ENCODE results near the gene TMEM14C.

The TMEM14C gene

GRCh38 chr6:10722820-10723566 lies at the start of gene TMEM14C:
TMEM14C (plus strand) TSS chr6:10723070; CDS start chr6:10724614, 1,544 bp downstream.
- peak; percentile 59 to 98 (median 95) for DNase-seq

- DNase-seq = no peak
Measured at GRCh38 chr6:10676403-10676802, 46.5 kb upstream of the TMEM14C start.

DNA sequence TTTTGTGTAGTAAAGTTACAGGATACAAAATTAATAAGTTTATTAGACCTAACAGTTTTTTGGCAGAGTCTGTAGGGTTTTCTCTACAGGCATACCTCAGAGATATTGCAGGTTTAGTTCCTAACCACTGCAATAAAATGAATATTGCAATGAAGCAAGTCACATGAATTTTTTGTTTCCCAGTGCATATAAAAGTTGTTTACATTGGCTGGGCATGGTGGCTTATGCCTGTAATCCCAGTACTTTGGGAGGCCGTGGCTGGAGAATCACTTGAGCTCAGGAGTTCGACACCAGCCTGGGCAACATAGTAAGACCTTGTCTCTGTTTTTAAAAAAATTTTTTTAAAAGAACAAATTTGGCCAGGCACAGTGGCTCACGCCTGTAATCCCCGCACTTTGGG lies 44.4 kb upstream of the TMEM14C start:
- DNase-seq = no peak

DNA sequence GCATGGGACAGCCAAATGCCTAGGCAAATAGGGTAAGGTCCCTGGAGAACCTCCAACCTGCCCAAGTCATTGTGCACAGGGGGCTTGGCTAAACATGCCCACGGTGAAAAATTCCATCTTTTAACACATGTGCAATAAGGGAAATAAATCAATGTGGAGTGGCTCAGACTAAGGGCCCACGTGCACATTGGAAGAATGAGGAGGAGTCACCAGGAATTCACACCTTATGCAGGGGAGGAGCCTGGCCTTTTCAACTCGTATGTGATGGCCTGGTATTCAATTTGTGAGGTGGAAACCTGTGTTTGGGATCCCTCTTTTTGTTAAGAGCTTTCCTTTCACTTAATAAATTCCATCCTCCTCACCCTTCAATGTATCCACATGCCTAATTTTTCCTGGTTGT lies 41.1 kb upstream of the TMEM14C start:
- no peak for DNase-seq

GRCh38 chr6:10682355-10682988 lies 40.4 kb upstream of the TMEM14C start:
- DNase-seq = no peak

GRCh38 chr6:10684618-10685017 lies 38.3 kb upstream of the TMEM14C start:
- no peak for DNase-seq

- no peak for DNase-seq
Measured at GRCh38 chr6:10685092-10685915, 37.6 kb upstream of the TMEM14C start.

DNA sequence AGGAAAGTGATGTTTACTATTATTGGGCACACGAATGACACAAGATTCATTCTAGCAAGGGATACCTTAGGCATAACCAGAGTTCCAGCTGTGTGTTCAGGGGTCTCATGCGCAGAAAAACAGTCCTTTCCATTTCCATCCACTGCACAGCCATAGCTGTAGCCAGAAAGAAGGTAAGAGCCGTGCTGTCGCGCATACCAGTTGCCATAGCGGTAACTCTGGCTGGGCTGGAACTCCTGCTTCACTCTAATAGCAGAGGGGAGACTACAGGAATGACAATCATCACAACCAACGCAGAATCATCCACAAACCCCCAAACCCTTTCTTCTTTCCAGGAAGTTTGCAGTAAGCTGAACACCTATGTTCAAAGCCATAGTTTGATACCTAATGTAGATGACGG lies 36.0 kb upstream of the TMEM14C start:
- no peak for DNase-seq

GRCh38 chr6:10687582-10687981 lies 35.3 kb upstream of the TMEM14C start:
- DNase-seq = no peak

GRCh38 chr6:10690651-10691445 lies 32.0 kb upstream of the TMEM14C start:
- DNase-seq = no peak

- no peak for DNase-seq
Measured at GRCh38 chr6:10692965-10693538, 29.8 kb upstream of the TMEM14C start.

DNA sequence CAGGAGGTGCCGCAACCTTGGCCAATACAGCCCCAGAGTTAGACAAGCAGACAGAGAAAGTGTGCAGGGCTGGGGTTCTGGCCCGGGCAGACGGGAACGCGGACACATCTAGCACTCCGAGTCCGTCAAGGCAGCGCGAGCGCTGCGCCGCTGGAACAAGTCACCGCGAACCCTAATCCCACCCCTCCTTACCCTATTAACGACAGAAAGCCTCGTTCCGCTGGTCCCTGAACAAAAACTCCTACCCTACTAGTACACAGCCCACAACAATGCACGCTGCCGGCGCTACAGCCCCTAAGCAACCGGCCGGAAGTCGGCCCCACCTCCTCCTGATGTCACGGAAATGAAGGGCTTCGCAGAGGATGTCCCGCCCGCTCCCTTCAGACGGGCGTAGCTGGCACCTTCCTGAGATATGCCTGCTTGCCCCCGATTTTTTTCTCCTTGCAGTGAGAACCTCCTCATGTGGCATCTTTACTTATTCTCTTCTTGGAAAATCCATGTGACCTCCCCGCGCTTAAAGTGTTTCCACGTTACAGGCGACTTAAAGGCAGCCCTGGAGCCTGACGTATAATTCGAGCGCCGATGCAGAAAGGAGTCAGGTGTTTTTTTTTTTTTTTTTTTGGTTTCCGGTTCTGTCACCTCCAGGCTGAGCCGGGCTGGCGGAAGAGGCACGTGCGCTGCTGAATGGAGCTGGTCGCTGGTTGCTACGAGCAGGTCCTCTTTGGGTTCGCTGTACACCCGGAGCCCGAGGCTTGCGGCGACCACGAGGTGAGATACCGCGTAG lies 28.4 kb upstream of the TMEM14C start, which contains the start of the genes C6orf52 and PAK1IP1:
Gene C6orf52 (minus strand): TSS at position 315 of the 784 bp plus-strand sequence. CDS start 7,066 bp downstream, outside the sequence.
Gene PAK1IP1 (plus strand): TSS at position 671 of the 784 bp plus-strand sequence. CDS start 14 bp downstream, at position 685.
- peak; percentile 57 to 98 (median 88) for DNase-seq

DNA sequence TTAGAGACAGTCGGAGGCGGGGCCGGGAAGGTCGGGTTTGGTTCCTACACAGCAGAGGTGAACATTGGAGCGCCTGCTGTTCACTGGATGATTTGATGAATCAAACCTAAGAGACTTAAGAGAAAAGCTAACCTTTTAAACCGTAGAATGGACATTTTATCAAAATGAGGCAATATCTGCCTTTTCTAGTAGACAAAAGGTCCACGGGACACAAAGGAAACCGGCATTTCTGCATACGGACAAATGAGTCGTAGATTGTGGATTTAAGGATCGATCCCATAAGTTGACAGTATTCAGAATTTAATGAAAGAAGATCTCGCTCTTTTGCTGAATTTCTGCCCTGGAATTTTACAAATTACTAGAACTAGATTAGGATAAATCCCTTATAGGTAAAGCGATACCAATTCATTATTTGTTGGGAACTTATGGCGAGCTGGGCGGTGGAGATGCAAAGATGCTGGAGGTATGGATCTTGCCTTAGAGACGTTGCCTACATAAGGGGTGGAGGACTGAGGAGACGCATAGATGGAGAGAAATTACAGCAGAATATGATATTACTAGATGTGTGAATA lies 27.7 kb upstream of the TMEM14C start:
- no peak for DNase-seq

- DNase-seq = no peak
Measured at GRCh38 chr6:10696655-10697054, 26.2 kb upstream of the TMEM14C start.

DNA sequence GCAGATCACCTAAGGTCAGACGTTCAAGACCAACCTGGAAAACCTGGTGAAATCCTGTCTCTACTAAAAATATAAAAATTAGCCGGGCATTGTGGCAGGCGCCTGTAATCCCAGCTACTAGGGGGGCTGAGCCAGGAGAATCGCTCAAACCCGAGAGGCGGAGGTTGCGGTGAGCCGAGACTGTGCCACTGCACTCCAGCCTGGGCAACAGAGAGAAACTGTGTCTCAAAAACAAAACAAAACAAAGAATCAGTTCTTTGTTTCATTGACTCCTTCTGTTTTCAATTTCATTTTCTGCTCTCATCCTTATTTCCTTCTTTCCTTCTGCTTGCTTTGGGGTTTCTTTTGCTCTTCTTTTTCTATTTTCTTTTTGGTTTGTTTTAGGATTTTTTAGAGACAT lies 8.9 kb upstream of the TMEM14C start:
- DNase-seq = no peak

DNA sequence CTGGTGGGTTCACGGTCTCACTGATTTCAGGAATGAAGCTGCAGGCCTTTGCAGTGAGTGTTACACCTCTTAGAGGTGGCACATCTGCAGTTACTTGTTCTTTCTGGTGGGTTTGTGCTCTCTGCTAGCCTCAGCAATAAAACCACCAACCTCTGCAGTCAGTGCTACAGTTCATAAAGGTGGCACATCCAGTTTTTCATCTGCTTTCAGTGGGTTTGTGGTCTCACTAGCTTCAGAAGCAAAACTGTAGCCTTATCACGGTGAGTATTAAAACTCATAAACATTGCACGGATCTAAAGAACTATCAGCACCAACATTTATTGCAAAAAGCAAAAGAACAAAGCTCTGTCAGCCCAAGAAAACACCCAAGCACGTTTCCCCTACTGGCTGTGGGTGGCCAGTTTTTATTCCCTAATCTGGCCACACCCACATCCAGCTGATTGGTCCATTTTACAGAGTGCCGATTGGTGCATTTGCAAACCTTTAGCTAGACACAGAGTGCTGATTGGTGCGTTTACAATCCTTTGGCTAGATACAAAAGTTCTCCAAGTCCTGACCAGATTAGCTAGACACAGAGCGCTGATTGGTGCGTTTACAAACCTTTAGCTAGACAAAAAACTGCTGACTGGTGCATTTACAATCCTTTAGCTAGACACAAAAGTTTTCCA lies 3.4 kb upstream of the TMEM14C start:
- DNase-seq = peak in 1 of 56 donors; percentile 1

- no peak for DNase-seq
Measured at GRCh38 chr6:10719964-10720264, 3.0 kb upstream of the TMEM14C start.

DNA sequence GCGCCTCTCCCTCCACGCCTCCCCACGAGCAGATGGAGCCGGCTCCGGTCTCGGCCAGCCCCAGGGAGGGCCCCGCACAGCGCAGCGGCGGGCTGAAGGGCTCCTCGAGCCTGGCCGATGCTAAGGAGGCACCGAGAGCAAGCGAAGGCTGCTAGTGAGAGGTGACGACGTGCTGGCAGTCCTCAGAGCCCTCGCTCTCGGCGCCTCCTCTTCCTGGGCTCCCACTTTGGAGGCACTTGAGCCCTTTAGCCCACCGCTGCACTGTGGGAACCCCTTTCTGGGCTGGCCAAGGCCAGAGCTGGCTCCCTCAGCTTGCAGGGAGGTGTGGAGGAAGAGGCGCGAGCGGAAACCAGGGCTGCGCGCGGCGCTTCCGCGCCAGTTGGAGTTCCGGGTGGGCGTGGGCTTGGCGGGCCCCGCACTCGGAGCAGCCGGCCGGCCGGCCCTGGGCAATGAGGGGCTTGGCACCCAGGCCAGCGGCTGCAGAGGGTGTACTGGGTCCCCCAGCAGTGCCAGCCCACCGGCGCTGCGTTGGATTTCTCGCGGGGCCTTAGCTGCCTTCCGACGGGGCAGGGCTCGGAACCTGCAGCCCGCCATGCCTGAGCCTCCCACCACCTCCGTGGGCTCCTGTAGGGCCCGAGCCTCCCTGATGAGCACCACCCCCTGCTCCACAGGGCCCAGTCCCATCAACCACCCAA lies 2.5 kb upstream of the TMEM14C start:
- peak in 15 of 56 donors; percentile 3 to 36 (median 12) for DNase-seq
